GM23248 (cell line): ENCODE data around the gene CLCF1.

Source experiments
- EZH2 ChIP-seq: fragments of 200-600 bp; sonication (generic); IDR thresholded peaks from 2 replicates; pipeline ENCODE4 v1.6.1; 2018; ENCODE audit warnings: antibody characterized with exemption, mild to moderate bottlenecking; ENCODE audit not compliant: insufficient read depth, poor library complexity, severe bottlenecking
- EZH2phosphoT487 ChIP-seq: fragments of 200-600 bp; sonication (generic); IDR thresholded peaks from 2 replicates; pipeline ENCODE4 v1.6.1; 2018; ENCODE audit warnings: antibody characterized with exemption, moderate library complexity, mild to moderate bottlenecking, low read depth; ENCODE audit not compliant: insufficient read depth

DNA sequence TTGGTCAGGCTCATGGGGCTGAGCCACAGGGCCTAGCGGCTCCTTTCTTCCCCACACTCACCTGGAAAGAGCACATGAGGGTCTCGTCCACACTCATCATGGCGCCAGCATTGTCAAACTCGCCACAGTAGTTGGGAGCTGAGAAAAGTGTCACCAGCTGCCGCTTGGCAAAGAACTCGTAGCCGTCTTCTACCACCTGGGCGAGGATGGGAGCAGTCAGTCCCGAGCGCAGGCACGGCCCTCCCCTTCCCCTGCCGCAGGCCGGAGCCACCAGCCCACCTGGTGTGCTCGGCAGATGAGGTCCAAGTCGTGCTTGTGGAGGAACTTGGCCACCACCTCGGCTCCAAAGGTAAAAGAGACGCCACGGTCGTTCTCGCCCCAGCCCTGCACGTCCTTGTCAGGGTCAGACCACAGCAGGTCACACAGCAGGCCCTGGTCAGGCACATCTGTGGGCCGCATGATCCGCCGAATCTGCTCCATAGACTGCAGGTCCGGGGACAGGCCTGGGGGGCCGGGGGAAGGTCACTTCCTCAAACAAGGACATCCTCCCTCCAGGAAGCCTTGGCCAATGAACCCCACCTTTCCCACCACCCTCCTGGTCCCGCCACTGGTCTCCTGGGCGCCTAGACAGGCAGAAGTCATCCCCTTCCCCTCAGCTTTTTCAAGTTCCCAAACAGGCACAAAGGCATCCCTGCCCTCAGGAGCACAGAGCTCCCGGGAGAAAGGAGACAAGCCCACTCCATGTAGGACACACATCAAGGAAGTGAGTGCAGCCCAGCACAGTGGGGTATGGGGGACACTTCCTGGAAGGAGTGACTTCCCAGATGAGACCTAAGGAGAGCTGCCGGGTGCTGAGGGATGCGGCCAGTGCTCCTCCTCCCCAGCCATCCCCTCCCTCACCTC is 25.5 kb upstream of the CLCF1 start:
- TF ChIP-seq EZH2 (no peak), EZH2phosphoT487 (no peak)
